GM10847 (cell line): ENCODE data around the gene MUC5B.

Source experiments
- POLR2A ChIP-seq: IDR thresholded peaks from 2 replicates; pipeline ENCODE4 v1.6.1; 2011; ENCODE audit not compliant: insufficient read length; ENCODE audit errors: extremely low read depth

The MUC5B gene

GRCh38 chr11:1293619-1294015 is 70.8 kb downstream of the MUC5B start:
- TF ChIP-seq POLR2A, result no peak

- no peak for TF ChIP-seq POLR2A
Measured at GRCh38 chr11:1295086-1295485, 72.2 kb downstream of the MUC5B start.

GRCh38 chr11:1295591-1295990 is 72.7 kb downstream of the MUC5B start:
- TF ChIP-seq POLR2A, result no peak

GRCh38 chr11:1296287-1296686 is 73.4 kb downstream of the MUC5B start:
- TF ChIP-seq POLR2A, result no peak

GRCh38 chr11:1297011-1297575 is 74.2 kb downstream of the MUC5B start:
- TF ChIP-seq POLR2A, result no peak

GRCh38 chr11:1297576-1298473 is 75.0 kb downstream of the MUC5B start:
- no peak for TF ChIP-seq POLR2A

GRCh38 chr11:1298695-1299492 is 76.0 kb downstream of the MUC5B start:
- TF ChIP-seq POLR2A, result no peak

- TF ChIP-seq POLR2A, result no peak
Measured at GRCh38 chr11:1299621-1300020, 76.8 kb downstream of the MUC5B start.

- no peak for TF ChIP-seq POLR2A
Measured at GRCh38 chr11:1300121-1300520, 77.3 kb downstream of the MUC5B start.

GRCh38 chr11:1300569-1301187 is 77.8 kb downstream of the MUC5B start:
- TF ChIP-seq POLR2A, result no peak

- TF ChIP-seq POLR2A, result no peak
Measured at GRCh38 chr11:1301220-1302000, 78.5 kb downstream of the MUC5B start.

- no peak for TF ChIP-seq POLR2A
Measured at GRCh38 chr11:1302041-1302460, 79.2 kb downstream of the MUC5B start.

- TF ChIP-seq POLR2A, result no peak
Measured at GRCh38 chr11:1302461-1303125, 79.7 kb downstream of the MUC5B start.
